Brain microvascular endothelial cell (primary cell): ENCODE results near the gene IL1RN.
A peak's percentile ranks its signal among the peaks of the same experiment; 100 is the strongest.

ENCODE experiments used
- DNase-seq: peaks from one replicate; pipeline ENCODE4 v3.0.0-alpha.2; 2020
- H3K27ac ChIP-seq: fragments of 250-450 bp; sonication (Bioruptor Pico); 2 replicates; pipeline ENCODE4 v1.5.1; 2020; ENCODE audit warnings: mild to moderate bottlenecking, moderate library complexity
- H3K27me3 ChIP-seq: fragments of 250-450 bp; sonication (Bioruptor Pico); replicated peaks from 2 replicates; pipeline ENCODE4 v1.5.1; 2020; ENCODE audit warnings: mild to moderate bottlenecking
- H3K36me3 ChIP-seq: fragments of 250-450 bp; sonication (Bioruptor Pico); replicated peaks from 2 replicates; pipeline ENCODE4 v1.5.1; 2020; ENCODE audit warnings: mild to moderate bottlenecking
- H3K4me3 ChIP-seq: 2 replicates; pipeline ENCODE4 v1.5.1; 2011; ENCODE audit warnings: low read depth, mild to moderate bottlenecking, control low read depth, low read length, moderate library complexity
- in situ Hi-C: cut with HindIII; loops from 2 replicates; pipeline ENCODE4 v1.10.0; 2017; ENCODE audit warnings: low sequenced_read_pairs, low pct_ligation_motif_present
- TF ChIP-seq, protein P1 (sequence below): IDR thresholded peaks from 2 replicates; pipeline ENCODE4 v1.5.1; 2011; ENCODE audit warnings: low read depth, mild to moderate bottlenecking, moderate library complexity, low read length, control low read depth, inconsistent platforms; ENCODE audit errors: missing control alignments

The IL1RN gene

DNA sequence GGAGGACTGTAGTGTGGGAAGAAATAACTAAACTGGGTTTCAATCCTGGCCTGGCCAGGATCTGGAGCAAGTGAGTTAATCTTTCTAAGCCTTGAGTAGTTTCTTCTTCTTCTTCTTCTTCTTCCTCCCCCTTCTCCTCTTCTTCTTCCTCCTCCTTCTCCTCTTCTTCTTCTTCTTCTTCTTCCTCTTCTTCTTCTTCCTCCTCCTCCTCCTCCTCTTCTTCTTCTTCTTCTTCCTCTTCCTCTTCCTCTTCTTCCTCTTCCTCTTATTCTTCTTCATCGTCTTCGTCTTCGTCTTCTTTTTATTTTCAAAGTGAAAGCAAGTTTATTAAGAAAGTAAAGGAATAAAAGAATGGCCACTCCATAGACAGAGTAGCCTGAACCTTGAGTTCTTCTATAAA, 6.5 kb upstream of the IL1RN start:
- H3K27ac ChIP-seq: no peak overlapping the region
- TF ChIP-seq, protein P1, sequence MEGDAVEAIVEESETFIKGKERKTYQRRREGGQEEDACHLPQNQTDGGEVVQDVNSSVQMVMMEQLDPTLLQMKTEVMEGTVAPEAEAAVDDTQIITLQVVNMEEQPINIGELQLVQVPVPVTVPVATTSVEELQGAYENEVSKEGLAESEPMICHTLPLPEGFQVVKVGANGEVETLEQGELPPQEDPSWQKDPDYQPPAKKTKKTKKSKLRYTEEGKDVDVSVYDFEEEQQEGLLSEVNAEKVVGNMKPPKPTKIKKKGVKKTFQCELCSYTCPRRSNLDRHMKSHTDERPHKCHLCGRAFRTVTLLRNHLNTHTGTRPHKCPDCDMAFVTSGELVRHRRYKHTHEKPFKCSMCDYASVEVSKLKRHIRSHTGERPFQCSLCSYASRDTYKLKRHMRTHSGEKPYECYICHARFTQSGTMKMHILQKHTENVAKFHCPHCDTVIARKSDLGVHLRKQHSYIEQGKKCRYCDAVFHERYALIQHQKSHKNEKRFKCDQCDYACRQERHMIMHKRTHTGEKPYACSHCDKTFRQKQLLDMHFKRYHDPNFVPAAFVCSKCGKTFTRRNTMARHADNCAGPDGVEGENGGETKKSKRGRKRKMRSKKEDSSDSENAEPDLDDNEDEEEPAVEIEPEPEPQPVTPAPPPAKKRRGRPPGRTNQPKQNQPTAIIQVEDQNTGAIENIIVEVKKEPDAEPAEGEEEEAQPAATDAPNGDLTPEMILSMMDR: no peak
- no peak overlapping the region for H3K4me3 ChIP-seq
- H3K36me3 ChIP-seq: no peaks in the 10 kb centered on the region
- no peaks in the 10 kb centered on the region for H3K27me3 ChIP-seq
- no peak for DNase-seq
- in situ Hi-C loops: no loop called here

DNA sequence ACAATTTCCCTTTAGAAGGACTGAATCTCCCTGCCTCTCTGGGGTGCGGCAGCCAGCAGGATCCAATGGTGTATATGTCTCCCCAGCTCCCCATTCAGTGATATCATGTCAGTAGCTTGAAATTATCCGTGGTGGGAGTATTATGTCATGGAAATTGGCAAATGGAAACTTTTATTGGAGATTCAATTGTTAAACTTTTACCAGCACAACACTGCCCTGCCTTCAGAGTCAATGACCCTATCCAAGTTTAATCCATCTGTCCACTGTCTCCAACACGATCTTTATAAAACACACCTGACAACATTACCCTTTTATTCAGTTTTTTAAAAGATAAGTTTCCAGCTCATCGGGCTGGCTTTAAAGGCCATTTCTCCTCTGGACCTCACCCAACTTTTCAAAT, 5.0 kb upstream of the IL1RN start:
- TF ChIP-seq, protein P1: no peak
- in situ Hi-C loops: no loop called here
- H3K36me3 ChIP-seq: no peaks in the 10 kb centered on the region
- no peak overlapping the region for H3K4me3 ChIP-seq
- H3K27ac ChIP-seq: no peak overlapping the region
- DNase-seq: no peak
- no peaks in the 10 kb centered on the region for H3K27me3 ChIP-seq

DNA sequence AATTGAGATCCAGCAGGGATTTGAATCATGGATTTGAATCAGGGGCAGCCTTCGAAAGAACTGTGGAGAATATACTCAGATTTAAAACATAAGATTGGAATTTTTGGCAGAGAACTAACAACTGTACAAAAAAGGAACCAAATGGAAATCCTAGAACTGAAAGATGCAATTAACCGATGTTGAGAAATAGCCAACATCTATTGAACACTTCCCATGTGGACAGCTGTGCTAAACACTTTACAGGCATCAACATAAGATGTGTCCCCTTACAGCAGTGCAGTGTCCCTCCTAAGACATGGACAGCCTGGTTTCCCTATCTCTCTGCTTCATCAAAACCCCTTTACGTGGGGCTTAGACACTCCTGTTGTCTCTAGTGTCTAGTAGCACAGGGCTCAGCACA, 3.7 kb upstream of the IL1RN start:
- TF ChIP-seq, protein P1: no peak
- in situ Hi-C loops: no loop called here
- Histone ChIP-seq H3K27ac (no peak overlapping the region), H3K27me3 (no peaks in the 10 kb centered on the region), H3K4me3 (no peak overlapping the region), H3K36me3 (no peaks in the 10 kb centered on the region)
- no peak for DNase-seq

DNA sequence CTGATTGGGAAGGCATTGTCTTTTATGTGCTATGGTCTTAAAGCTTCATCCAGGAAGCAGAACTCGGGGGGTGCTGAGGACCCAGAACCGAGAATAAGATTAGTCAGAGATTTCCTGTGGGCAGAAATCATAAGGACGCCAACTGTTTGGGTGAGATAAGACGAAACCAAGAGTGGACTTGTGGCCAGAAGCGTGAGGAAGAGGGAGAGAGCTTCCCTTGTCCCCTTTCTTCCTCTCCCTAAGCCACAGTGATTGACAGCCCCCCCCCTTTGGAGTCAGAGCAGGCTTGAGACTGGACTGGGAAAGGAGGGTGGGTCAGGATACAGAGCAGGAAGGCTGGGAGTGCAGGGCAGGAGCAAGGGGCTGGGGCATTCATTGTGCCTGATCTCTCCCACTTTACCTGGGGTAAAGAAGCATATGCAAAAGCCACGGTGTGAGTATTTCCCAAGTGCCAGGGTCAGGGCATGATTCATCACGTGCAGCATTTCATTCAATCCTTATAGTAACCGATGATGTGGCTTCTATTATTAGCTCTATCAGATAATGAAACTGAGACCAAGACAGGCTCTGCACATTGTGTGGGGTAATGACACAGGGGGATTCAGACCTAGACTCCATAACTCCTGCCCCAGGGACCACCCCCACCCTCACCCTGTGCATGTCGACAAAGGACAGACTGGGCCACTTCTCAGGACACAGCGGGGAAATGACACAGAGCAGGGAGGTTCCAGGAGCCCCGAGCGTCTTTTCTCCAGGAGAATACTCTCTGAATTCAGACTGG, 3.0 kb upstream of the IL1RN start:
- TF ChIP-seq, protein P1: no peak
- in situ Hi-C loops: no loop called here
- Histone ChIP-seq H3K27me3 (no peaks in the 10 kb centered on the region), H3K27ac (no peak overlapping the region), H3K36me3 (no peaks in the 10 kb centered on the region), H3K4me3 (peak overlapping the region; percentile 3)
- DNase-seq: peak; percentile 15

DNA sequence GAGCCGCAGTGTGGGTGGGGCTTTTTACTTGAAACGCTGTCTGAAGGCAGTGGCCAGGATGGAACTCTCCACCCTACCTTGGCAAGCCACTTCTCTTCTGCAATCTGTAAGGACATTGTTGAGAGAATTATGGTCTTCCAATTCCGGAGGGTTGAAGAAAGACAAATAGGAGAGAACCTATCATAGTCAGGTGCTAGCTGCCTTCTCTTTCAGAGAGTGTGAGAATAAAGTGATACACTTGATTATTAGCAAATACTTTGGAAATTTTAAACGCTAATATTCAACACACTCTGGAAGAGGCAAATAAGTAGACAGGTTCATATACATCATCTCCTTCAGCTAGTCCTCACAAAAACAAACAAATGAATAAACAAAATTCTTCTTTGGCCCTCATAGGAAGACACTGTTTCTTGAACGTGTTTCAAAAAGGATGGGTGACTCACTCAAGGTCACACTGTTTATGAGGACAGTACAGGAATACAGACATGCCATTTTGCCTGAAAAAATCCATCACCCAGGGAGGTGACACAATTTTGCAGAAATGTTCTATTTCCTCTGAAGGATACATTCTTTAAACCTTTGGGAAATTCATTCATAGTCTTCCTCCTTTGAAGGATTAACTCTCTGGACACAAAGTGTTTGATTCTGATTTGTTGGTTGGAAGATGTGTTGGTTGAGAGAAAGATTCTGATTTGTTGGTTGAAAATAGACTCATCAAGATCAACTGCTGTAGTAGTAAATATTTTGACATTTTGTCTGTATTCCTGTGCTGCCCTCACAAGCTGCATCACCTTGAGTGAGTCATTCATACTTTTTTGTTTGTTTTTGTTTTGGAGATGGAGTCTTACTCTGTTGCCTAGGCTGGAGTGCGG, 2.2 kb upstream of the IL1RN start:
- TF ChIP-seq, protein P1: no peak
- no peak overlapping the region for H3K4me3 ChIP-seq
- no peak overlapping the region for H3K27ac ChIP-seq
- H3K36me3 ChIP-seq: no peaks in the 10 kb centered on the region
- no peak for DNase-seq
- no peaks in the 10 kb centered on the region for H3K27me3 ChIP-seq
- in situ Hi-C loops: no loop called here
